Colonic mucosa (tissue), 4 donors: ENCODE data around the gene CYP4F12. TPM values are rescaled to one million over a fixed set of nuclear protein-coding genes. Genes with fewer than 3 reads are reported as not detected.

Experiments
- DNase-seq: peaks from one replicate; pipeline ENCODE4 v3.0.0-alpha.2; 2020
- H3K27ac ChIP-seq: fragments of 200-600 bp; one replicate; pipeline ENCODE4 v1.8.0; 2021
- H3K27me3 ChIP-seq: fragments of 200-600 bp; one replicate; pipeline ENCODE4 v1.8.0; 2021
- H3K36me3 ChIP-seq: fragments of 200-600 bp; one replicate; pipeline ENCODE4 v1.8.0; 2021
- H3K4me1 ChIP-seq: fragments of 200-600 bp; one replicate; pipeline ENCODE4 v1.8.0; 2021; ENCODE audit warnings: mild to moderate bottlenecking
- H3K4me3 ChIP-seq: fragments of 200-600 bp; one replicate; pipeline ENCODE4 v1.8.0; 2021
- H3K9ac ChIP-seq, 2 donors: one replicate each; pipeline ENCODE4 v1.7.0; 2013; ENCODE audit warnings: control low read depth in 2 of 2, low read depth in 2 of 2, low read length in 2 of 2
- H3K9me3 ChIP-seq: fragments of 200-600 bp; one replicate; pipeline ENCODE4 v1.8.0; 2021
- CTCF ChIP-seq: fragments of 200-600 bp; IDR thresholded peaks from one replicate; pipeline ENCODE4 v1.8.0; 2022; ENCODE audit warnings: antibody characterized with exemption, mild to moderate bottlenecking
- intact Hi-C: fragments of 100-400 bp; cut with DNase I; formaldehyde crosslinking; loops from one replicate; pipeline ENCODE4 v1.14.1; 2022
- total RNA-seq, 2 donors: library from RNA; stranded (reverse); fragmentation: NEBNext Ultra II Directional in 1 of 2; extraction: Animal tissue kit (Norgen Biotek cat#: 25700) in 1 of 2; gene quantifications; one replicate each; pipeline ENCODE4 v1.2.1, GENCODE V29; 2021
- donor health status: healthy.
- donor health status: DM: no; HTN: no; CAD: no.
- donor health status: DM: no; HTN: no; CAD: no.

The CYP4F12 gene
- total RNA-seq, 2 donors from 2014 or later, result 82.1 to 87.0 TPM

- no peaks in the 10 kb centered on the region for H3K36me3 ChIP-seq
- no peak overlapping the region for H3K4me3 ChIP-seq
- no peak overlapping the region for H3K9ac ChIP-seq
- intact Hi-C loops, result no loop called here
- H3K4me1 ChIP-seq, result no peaks in the 10 kb centered on the region
- no peak overlapping the region for H3K27ac ChIP-seq
- no peak for TF ChIP-seq CTCF
- no peaks in the 10 kb centered on the region for H3K9me3 ChIP-seq
- no peak for DNase-seq
- no peaks in the 10 kb centered on the region for H3K27me3 ChIP-seq
Observed at GRCh38 chr19:15733895-15734294, 61.0 kb downstream of the CYP4F12 start.

GRCh38 chr19:15737722-15738121 is 64.8 kb downstream of the CYP4F12 start, which contains the start of gene OR10H3:
Gene OR10H3, plus strand, starts transcription at chr19:15737985. Its CDS starts 3,408 bp downstream, at chr19:15741393.
- no peaks in the 10 kb centered on the region for H3K4me1 ChIP-seq
- H3K9ac ChIP-seq, result no peak within 1 kb of the TSS
- H3K27ac ChIP-seq, result no peak within 1 kb of the TSS
- DNase-seq, result no peak
- no peaks in the 10 kb centered on the region for H3K36me3 ChIP-seq
- TF ChIP-seq CTCF, result no peak
- H3K27me3 ChIP-seq, result no peaks in the 10 kb centered on the region
- H3K9me3 ChIP-seq, result no peaks in the 10 kb centered on the region
- no peak within 1 kb of the TSS for H3K4me3 ChIP-seq
- intact Hi-C loops, result no loop called here

GRCh38 chr19:15740785-15741184 is 67.9 kb downstream of the CYP4F12 start:
- H3K4me1 ChIP-seq, result no peaks in the 10 kb centered on the region
- no peak overlapping the region for H3K4me3 ChIP-seq
- intact Hi-C loops, result no loop called here
- TF ChIP-seq CTCF, result no peak
- no peaks in the 10 kb centered on the region for H3K9me3 ChIP-seq
- H3K36me3 ChIP-seq, result no peaks in the 10 kb centered on the region
- H3K27me3 ChIP-seq, result no peaks in the 10 kb centered on the region
- DNase-seq, result no peak
- no peak overlapping the region for H3K9ac ChIP-seq
- no peak overlapping the region for H3K27ac ChIP-seq

Other genes starting within 250 kb of the CYP4F12 start
- 10 to 100 TPM; 18.3 to 31.2 TPM for gene WIZ, start 223.1 kb upstream of the CYP4F12 start, total RNA-seq
- 1 to 10 TPM; 1.7 to 2.5 TPM for gene RASAL3, start 208.5 kb upstream of the CYP4F12 start, total RNA-seq
- not detected for gene PGLYRP2, start 193.6 kb upstream of the CYP4F12 start, total RNA-seq
- gene CYP4F22, start 164.6 kb upstream of the CYP4F12 start, total RNA-seq, result under 1 TPM; 0.19 to 0.22 TPM
- gene CYP4F8, start 57.9 kb upstream of the CYP4F12 start, total RNA-seq, result not detected
- gene CYP4F3, start 32.2 kb upstream of the CYP4F12 start, total RNA-seq, result 1 to 10 TPM; 7.8 to 8.3 TPM
- gene OR10H2, start 54.9 kb downstream of the CYP4F12 start, total RNA-seq, result not detected
- not detected for gene OR10H3, start 64.9 kb downstream of the CYP4F12 start, total RNA-seq
- not detected for gene OR10H5, start 114.6 kb downstream of the CYP4F12 start, total RNA-seq
- not detected for gene OR10H1, start 142.6 kb downstream of the CYP4F12 start, total RNA-seq
- gene CYP4F2, start 225.0 kb downstream of the CYP4F12 start, total RNA-seq, result 1 to 10 TPM; 3.9 to 7.0 TPM